Measurements from ENCODE around the gene EEF2K.
A peak's percentile ranks its signal among the peaks of the same experiment; 100 is the strongest.
"Not testable (repeated sequence)": the region's sequence is repeated elsewhere in the genome, so short reads cannot be mapped to it uniquely, and the experiment has no call there.

Gene EEF2K

GRCh38 chr16:22190081-22190775 lies 15.8 kb upstream of the EEF2K start:
- DNase-seq (ENCODE audit: low read depth), result peak; percentile 89

GRCh38 chr16:22190776-22191531 lies 15.1 kb upstream of the EEF2K start:
- peak; percentile 99 for DNase-seq (ENCODE audit: low read depth)

GRCh38 chr16:22191532-22192260 lies 14.4 kb upstream of the EEF2K start:
- DNase-seq (ENCODE audit: low read depth), result no peak

GRCh38 chr16:22192261-22193062 lies 13.6 kb upstream of the EEF2K start:
- peak; percentile 61 for DNase-seq (ENCODE audit: low read depth)

GRCh38 chr16:22193063-22193411 lies 13.0 kb upstream of the EEF2K start:
- no peak for DNase-seq (ENCODE audit: low read depth)

GRCh38 chr16:22194707-22195444 lies 11.2 kb upstream of the EEF2K start:
- DNase-seq (ENCODE audit: low read depth), result no peak

- no peak for DNase-seq (ENCODE audit: low read depth)
Observed at GRCh38 chr16:22195445-22195694, 10.7 kb upstream of the EEF2K start.

GRCh38 chr16:22195695-22196558 lies 10.2 kb upstream of the EEF2K start:
- peak; percentile 82 for DNase-seq (ENCODE audit: low read depth)

- DNase-seq (ENCODE audit: low read depth), result not testable (repeated sequence)
Observed at GRCh38 chr16:22196559-22197168, 9.4 kb upstream of the EEF2K start.

GRCh38 chr16:22198547-22199293 lies 7.4 kb upstream of the EEF2K start:
- DNase-seq (ENCODE audit: low read depth), result no peak

- no peak for DNase-seq (ENCODE audit: low read depth)
Observed at GRCh38 chr16:22202261-22202637, 3.8 kb upstream of the EEF2K start.

GRCh38 chr16:22203091-22203490 lies 3.0 kb upstream of the EEF2K start:
- DNase-seq (ENCODE audit: low read depth), result no peak

- no peak for DNase-seq (ENCODE audit: low read depth)
Observed at GRCh38 chr16:22204091-22204655, 1.9 kb upstream of the EEF2K start.

GRCh38 chr16:22205577-22206012 lies 483 bp upstream of the EEF2K start:
- no peak for DNase-seq (ENCODE audit: low read depth)

GRCh38 chr16:22206842-22207714 lies 1.0 kb downstream of the EEF2K start:
- peak; percentile 20 for DNase-seq (ENCODE audit: low read depth)

- DNase-seq (ENCODE audit: low read depth), result no peak
Observed at GRCh38 chr16:22207715-22208360, 1.8 kb downstream of the EEF2K start.

GRCh38 chr16:22210285-22210684 lies 4.2 kb downstream of the EEF2K start:
- DNase-seq (ENCODE audit: low read depth), result no peak

- DNase-seq (ENCODE audit: low read depth), result no peak
Observed at GRCh38 chr16:22210854-22211253, 4.8 kb downstream of the EEF2K start.
